HG02623 (cell line): ENCODE data around the gene RPS3A.
"Not testable (repeated sequence)": the region's sequence is repeated elsewhere in the genome, so short reads cannot be mapped to it uniquely, and the experiment has no call there.

Source experiments
- ATAC-seq: cut with Tn5 transposase; IDR thresholded peaks from one replicate; pipeline ENCODE4 v1.9.1; 2021; ENCODE audit warnings: moderate library complexity; ENCODE audit not compliant: unreplicated experiment

Gene RPS3A

GRCh38 chr4:151099229-151099975, at the start of gene RPS3A:
Gene RPS3A (plus strand): TSS chr4:151099628. CDS start chr4:151099653, 25 bp downstream.
- peak; percentile 93 for ATAC-seq

GRCh38 chr4:151052785-151053184, 46.6 kb upstream of the RPS3A start:
- ATAC-seq = no peak

GRCh38 chr4:151055539-151055938, 43.9 kb upstream of the RPS3A start:
- no peak for ATAC-seq

- ATAC-seq = not testable (repeated sequence)
Observed at GRCh38 chr4:151063143-151063542, 36.3 kb upstream of the RPS3A start.

- ATAC-seq = no peak
Observed at GRCh38 chr4:151067316-151067970, 32.0 kb upstream of the RPS3A start.

- ATAC-seq = no peak
Observed at GRCh38 chr4:151074416-151074916, 25.0 kb upstream of the RPS3A start.

DNA sequence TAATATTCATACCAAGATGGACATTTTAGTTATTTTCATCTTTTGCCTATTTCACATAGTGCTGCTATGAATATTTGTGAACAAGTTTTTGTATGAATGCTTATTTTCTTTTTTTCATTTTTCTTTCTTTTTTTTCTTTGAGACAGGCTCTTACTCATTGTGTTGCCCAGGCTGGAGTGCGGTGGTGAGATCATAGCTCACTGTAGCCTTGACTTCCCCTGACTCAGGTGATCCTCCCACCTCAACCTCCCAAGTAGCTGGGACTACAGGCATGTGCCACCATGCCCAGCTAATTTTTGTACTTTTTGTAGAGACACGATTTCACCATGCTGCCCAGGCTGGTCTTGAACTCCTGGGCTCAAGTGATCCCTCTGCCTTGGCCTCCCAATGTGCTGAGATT, 21.4 kb upstream of the RPS3A start:
- not testable (repeated sequence) for ATAC-seq

GRCh38 chr4:151087467-151087866, 12.0 kb upstream of the RPS3A start:
- ATAC-seq = no peak

DNA sequence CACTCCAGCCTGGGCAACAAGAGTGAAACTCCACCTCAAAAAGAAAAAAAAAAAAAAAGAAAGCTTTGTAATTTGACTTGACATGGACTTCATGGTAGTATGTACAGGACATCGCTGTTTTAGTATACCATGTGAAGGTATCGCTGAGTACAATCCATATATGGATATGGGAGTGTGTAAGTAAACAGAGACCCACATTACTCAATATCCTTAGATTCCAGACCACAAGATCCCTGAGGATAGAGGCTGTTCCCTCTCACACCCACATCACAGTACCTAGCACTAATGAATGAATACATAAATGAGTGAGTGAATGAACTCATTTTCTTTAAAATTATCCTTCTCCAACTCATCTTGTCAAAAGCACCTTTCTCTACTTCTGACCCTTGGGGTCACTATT, 8.4 kb upstream of the RPS3A start:
- no peak for ATAC-seq

GRCh38 chr4:151092488-151092887, 6.9 kb upstream of the RPS3A start:
- no peak for ATAC-seq

DNA sequence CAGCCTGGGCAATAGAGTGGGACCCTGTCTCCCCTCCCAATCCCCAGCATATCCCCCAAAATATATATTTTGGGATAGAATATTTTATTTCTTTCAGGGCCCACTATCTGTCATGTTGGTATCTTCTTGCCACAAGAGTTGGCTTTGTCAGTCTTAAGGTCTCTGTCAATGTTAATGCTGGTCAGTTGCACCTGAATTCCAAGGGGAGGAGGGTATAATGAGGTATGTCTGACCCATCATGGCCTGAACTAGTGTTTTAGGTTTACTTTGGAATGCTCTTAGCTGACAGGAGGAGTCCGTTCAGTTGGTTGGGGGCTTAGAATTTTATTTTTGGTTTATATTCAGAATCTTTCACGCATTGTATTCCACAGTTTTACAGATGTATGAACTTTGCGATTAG, 6.2 kb upstream of the RPS3A start:
- ATAC-seq = no peak

DNA sequence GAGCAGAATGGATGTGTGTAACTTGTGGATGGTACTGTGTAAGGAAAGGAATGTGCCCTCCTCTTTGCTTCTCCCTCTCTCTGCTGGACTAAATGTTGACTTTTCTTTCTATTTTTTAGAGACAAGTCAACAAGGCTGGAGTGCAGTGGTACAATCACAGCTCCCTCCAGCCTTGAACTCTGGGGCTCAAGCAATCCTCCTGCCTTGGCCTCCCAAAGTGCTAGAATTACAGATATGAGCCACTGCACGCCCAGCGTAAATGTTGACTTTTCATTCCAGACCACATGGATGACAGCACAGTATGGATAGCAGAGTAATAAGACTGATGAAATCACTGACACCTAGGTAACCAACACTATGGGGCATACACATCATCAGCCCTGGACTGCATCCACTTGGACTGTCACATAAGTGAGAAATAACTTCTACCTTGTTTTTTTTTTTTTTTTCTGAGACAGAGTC, 5.1 kb upstream of the RPS3A start:
- ATAC-seq = no peak

DNA sequence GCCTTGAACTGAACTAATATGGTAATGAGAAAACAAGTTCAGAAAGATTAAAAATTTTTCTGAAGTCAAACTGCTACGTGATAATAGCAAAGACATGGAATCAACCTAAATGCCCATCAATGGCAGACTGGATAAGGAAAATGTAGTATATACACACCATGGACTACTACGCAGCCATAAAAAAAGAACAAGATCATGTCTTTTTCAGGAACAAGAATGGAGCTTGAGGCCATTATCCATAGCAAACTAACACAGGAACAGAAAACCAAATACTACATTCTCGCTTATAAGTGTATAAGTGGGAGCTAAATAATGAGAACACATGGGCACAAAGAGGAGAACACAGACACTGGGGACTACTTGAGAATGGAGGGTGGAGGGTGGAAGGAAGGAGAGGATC, 4.3 kb upstream of the RPS3A start:
- no peak for ATAC-seq

- ATAC-seq = no peak
Observed at GRCh38 chr4:151097759-151098158, 1.7 kb upstream of the RPS3A start.

DNA sequence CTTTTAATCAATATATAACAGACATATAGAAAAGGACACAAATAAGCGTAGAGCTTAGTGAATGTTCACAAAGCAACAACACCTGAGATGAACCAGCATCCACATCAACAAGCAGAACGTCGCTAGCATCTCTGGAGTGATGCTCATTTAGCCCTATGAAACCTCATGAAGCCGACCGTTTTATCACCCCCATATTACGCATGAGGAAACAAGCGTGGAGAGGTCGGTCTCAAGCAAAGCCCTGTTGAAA, 524 bp upstream of the RPS3A start:
- ATAC-seq = no peak

DNA sequence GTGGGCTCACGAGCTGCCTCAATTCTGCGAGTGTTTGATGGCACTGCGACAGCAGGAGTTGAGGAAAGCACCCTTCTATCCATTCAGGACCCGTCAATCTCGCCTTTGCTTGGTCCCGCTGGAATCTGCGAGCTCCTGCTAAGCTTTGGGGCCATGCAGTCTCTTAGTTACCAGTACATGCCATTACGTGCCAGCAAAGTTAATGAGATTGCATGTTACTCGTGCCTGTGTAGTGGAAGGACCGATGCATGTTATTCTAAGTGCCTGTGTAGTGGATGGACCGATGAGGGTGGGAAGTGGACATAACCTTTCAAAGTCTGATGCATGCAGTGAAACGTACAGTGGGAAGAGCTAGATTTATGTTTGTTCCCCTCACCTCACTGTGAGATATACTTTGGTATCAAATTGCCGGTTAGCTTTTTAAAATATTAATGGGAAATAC, 569 bp downstream of the RPS3A start:
- ATAC-seq = no peak

DNA sequence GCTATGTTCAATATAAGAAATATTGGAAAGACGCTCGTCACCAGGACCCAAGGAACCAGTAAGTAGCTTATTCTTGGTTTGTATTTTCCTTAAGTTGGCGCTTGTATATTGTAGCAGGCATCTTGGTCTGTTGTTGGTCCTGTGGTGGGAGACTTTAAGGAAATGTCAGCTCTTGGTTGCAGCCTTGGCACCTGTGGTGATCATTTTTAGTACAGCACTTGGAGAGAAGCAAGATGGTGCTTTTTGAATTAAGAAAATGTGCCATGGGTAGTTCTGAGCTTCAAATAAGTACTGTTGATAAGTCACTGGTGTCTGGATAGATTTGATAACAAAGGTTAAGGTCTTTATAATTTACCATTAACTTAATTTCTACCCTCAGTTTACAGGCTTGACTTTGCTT, 1.1 kb downstream of the RPS3A start:
- ATAC-seq = no peak

- no peak for ATAC-seq
Observed at GRCh38 chr4:151103758-151104157, 4.3 kb downstream of the RPS3A start.

- ATAC-seq = no peak
Observed at GRCh38 chr4:151104621-151105020, 5.2 kb downstream of the RPS3A start.

GRCh38 chr4:151105454-151106032, 6.1 kb downstream of the RPS3A start:
- ATAC-seq = no peak

DNA sequence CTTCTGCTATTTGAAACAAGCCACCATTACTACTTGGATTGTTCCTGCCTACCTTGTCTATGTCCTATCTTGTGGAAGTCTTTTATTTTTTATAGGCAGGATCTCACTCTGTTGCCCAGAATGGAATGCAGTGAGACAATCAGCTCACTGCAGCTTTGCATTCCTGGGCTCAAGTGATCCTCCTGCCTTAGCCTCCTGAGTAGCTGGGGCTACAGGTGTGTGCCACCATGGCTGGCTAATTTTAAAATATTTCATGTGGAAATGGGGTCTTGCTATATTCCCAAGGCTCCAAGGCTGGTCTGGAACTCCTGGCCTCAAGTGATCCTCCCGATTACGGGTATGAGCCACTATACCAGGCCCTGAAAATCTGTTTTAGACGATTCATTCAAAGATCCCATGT, 7.6 kb downstream of the RPS3A start:
- no peak for ATAC-seq

DNA sequence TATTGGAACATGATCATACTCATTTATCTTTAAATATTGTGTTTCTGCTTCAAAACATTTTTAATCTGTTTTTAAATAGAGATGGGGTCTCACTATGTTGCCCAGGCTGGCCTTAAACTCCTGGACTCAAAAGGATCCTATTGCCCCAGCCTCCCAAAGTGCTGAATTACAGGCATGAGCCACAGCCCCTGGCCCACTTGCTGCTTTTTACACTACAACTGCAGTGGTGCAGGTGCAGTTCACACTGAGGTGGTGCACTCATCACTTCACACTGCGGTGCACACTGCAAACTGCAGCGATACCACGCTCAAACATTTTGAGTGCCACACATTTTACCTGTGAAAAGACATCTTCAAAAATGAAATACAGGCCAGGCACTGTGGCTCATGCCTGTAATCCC, 10.8 kb downstream of the RPS3A start:
- no peak for ATAC-seq
